Stimulated activated CD4-positive, alpha-beta T cell treated with anti-CD3 and anti-CD28 coated beads, TNF-alpha, amount 100 ng/mL, for 1 hour (primary cell): ENCODE measurements around the gene EFCAB10.

ENCODE experiments used
- DNase-seq, 3 donors: peaks; one replicate each; pipeline ENCODE4 v3.0.0-alpha.2; 2020; ENCODE audit warnings: low read depth in 3 of 3, low spot score in 1 of 3

Gene EFCAB10, protein sequence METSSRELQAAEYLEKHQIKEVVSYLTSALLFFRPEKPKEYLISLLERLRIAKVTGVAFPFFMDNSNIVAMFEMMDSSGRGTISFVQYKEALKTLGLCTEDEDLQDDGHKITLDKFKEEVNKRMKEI

GRCh38 chr7:105581066-105581811 lies at the start of gene EFCAB10:
EFCAB10 (minus strand) TSS chr7:105581493; CDS start chr7:105581463, 30 bp downstream.
- peak in 1 of 3 donors; percentile 14 for DNase-seq

GRCh38 chr7:105625986-105626385 lies 44.7 kb upstream of the EFCAB10 start:
- DNase-seq = no peak

DNA sequence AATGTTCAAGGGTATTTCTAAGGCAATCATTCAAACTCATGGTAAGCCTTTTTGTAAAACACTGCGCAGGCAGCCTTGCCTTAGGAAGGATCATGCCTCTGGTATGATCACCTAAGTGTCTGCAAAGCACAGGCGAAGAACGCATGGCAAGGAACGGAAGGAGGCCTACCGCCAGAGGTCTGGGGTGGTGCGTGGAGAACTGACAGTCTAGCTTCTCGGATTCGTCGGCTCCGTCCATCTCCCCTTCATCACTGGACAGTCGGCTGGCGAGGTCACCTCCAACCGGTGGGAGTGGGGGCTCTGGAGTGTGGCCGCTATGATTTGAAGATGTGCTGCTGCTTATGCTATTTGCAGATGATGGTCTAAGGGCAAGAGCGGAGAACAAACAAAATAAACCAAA lies 42.6 kb upstream of the EFCAB10 start:
- no peak for DNase-seq

DNA sequence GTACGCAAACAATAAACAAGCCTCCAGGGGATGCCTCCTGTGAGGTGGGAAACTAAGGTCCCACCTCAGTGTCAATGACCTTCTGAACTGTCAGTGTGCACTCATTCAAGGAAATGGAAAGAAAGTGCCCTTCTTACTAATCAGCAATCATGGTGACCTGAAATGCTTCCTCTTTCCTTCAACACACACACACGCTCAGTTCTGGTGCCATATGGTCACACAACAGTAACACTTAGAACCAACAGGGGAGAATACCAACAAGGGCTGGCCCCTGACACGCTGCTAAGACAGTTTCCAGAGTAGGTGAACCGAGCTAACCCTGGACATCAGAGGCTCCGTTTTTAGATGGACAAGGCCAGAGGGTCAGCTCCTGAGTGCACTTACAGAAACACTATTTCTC lies 42.1 kb upstream of the EFCAB10 start:
- DNase-seq = no peak

DNA sequence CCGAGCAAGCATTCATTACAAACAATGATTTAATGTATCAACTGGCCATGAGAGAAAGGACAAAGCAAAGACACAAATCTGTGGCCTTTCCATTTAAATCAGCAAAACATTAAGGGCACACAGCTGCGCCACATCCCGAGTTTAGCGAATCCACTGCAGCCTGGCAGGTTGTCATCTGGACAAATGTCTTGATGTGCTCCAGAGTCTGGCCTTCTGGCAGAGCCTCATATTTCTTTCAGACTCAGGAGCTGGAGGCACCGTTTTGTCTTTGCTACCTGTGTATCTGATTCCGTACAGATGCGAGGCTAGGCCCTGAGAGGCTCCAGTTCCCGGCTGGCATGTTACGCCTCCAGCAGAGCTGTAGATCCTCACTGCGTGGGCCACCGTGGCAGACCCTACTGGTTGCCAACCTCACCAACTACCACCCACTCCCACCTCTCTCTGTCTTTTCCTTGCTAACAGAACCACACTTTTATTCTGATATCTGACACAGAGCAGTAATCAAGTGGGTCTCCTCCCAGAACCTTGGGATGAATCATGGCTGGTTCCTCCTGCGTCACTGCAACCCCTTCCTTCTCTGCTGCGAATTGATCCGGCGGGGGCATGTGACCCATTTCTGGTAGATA lies 40.9 kb upstream of the EFCAB10 start:
- DNase-seq = no peak

- no peak for DNase-seq
Observed at GRCh38 chr7:105621617-105622016, 40.3 kb upstream of the EFCAB10 start.

DNA sequence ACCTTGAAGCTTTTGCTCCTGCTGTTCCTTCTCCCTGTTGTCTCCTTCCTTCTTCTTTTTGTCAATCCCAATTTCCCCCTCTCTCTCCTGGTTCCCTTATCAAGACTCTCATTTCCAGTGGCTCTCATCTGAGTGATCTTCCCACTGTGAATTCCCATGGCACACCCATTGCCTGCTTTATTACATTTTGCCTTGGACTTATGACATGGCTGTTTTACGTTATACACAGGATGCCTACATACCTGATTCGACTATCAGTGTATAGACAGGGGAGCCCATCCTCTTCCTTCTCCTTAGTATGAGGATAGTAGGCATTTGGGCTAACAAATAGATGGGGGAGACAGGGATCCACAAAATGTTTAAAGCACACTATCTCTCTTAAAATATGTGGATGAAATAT lies 39.9 kb upstream of the EFCAB10 start:
- no peak for DNase-seq

DNA sequence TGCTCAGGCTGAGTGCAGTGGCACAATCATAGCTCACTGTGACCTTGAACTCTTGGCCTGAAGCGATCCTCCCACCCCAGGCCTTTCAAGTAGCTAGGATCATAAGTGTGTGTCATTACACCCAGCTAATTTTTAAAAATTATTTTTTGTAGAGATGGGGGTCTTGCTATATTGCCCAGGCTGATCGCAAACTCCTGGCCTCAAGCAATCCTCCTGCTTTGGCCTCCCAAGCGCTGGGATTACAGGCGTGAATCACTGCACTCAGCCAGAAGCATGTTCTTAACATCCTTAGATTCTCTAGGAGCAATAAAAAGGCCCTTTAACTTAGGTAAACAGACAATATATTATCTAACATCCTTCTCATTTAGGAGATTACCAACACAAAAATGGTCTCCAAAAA lies 38.3 kb upstream of the EFCAB10 start:
- DNase-seq = no peak

DNA sequence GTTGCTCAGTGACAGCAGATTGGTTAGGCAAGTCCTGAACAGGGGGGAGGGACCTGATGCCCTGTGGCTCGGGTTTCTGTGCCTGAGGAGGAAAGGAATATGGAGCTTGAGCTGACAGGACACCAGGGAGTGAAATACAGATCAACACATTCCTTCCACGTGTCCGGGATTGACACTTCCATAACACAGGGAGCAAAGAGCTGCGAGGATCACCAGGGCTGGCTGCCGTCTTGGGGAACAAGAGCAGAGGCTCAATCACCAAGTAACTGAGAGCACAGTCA lies 36.7 kb upstream of the EFCAB10 start:
- DNase-seq = no peak

GRCh38 chr7:105617280-105618015 lies 36.2 kb upstream of the EFCAB10 start:
- DNase-seq = no peak

- DNase-seq = no peak
Observed at GRCh38 chr7:105614341-105614840, 33.1 kb upstream of the EFCAB10 start.

DNA sequence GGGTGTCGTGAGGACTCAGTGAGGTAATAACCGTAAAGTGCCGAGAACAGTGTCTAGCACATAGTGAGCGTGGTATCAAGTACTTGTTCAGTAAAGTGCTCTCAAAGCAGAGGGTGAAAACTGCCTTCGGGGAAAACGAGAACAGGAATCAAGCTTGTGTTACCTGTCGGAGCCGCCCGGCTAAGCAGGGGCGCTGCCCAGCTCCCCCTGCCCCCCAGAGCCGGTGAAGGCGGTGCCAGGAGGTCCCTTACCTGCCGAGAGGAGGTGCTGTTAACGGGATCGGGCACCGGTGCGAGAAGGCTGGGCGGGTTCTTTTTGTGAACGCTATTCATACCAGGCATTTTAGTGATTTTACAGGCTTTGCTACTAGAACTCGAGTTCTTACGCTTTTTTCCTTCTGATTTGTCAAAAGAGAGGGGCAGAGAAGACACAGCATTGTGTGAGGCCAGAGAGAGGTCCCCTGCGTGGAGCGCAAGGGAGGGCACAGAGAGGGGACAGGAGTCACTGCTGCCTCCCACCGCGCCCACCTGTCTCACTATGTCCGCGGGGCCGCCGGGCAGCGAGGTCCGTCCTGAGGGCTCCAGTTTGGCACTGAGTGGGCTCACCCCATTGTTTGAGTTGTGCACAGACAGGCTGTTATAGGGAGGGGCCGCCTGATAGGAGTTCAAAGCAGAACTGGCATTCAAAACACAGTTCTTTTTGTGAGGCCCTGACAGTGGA lies 32.5 kb upstream of the EFCAB10 start:
- DNase-seq = no peak

GRCh38 chr7:105612806-105613205 lies 31.5 kb upstream of the EFCAB10 start:
- no peak for DNase-seq

GRCh38 chr7:105611856-105612775 lies 30.8 kb upstream of the EFCAB10 start:
- DNase-seq = no peak

DNA sequence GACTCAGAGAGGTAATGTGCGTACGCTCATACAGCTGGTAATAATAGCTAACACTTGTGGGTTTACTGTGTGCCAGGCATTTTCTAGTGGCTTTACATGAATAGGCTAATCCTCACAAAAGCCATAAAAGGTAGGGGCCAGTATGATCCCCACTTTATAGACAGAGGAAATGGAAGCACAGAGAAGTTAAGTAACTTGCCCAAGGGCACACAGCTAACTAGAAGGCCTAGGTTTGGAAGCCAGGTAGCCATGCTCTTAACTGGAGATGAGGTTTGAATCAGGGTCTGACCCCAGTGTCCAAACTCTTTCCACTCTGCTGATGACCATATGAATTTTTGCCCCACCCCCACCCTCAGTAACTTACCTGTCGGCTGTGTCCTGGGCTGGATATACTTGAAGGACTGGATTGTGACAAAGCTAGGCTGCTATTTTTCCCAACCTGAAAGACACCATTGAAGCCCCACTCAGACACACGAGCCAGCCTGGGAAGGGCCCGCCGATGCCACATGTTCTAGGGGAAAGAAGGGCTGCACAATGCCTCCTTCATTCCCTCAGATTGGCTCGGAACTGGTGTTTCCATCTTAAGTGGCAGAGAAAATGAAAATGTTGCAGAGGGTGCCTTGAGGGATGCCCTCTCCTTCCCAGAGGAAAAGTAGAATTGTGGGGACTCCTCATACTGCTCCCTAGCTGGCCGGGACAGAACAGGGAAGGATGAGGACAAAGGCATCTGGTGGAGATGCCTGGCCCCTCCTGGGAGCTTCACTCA lies 29.1 kb upstream of the EFCAB10 start:
- DNase-seq = no peak

- DNase-seq = no peak
Observed at GRCh38 chr7:105602325-105603305, 21.3 kb upstream of the EFCAB10 start.

- DNase-seq = no peak
Observed at GRCh38 chr7:105600720-105601550, 19.6 kb upstream of the EFCAB10 start.
